Activated gamma-delta T cell treated with Interleukin-2 at 50 U/mL for 16 hours (primary cell): Measurements from ENCODE around the gene WDPCP.
"Not testable (repeated sequence)": the region's sequence is repeated elsewhere in the genome, so short reads cannot be mapped to it uniquely, and the experiment has no call there.

ENCODE experiments used
- DNase-seq: peaks from one replicate; pipeline ENCODE4 v3.0.0-alpha.2; 2020

Gene WDPCP

DNA sequence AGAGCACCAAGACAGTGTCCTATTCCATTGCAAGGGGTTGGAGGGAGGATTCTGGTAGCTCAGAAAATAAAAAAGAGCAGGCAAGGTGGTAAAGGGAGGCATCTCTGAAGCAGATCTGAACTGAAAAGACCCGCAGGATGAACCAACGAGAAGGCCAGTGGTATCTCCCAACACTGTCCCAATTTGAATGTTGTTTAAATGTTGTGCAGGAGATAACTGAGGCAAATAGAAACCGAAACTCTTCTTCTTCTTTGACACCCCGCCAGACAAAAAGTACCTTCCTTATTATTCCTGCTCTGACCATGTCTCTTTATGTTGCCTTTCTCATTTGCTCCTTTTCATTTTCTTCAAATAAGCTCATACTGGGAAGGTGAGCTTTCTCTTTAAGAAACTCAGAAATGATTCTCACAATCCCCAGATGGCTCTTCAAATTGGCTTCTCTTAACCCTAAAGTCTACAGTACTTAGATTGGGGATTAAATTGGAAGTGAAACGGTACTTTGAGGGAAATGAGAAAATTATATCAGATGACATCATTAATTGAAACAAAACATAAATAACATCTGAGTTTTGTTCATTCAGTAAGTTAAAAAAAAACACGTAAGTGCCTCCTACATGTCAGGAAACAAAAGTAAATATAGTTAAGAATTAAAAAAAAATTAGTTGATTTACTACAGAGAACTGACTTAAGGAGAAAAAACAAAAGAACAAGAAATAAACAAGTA is 143.6 kb downstream of the WDPCP start:
- DNase-seq: no peak

DNA sequence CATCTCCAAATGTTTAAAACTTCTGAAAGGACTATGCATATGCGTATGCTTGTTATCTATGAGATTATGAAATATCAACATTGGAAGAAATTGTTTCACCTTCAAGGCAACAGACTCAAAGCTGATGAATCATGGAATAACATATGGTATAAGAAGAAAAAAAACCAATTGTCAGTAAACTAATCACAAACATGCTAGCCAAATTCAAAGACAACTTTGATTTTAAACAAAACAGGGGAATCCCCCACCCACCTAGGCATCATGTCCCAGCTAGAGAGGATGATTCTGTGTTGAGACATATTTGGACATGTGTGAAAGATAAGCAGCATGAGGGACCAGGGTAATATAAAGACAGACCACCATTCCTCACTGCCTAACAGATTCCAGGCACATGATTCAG is 147.7 kb downstream of the WDPCP start:
- no peak for DNase-seq

DNA sequence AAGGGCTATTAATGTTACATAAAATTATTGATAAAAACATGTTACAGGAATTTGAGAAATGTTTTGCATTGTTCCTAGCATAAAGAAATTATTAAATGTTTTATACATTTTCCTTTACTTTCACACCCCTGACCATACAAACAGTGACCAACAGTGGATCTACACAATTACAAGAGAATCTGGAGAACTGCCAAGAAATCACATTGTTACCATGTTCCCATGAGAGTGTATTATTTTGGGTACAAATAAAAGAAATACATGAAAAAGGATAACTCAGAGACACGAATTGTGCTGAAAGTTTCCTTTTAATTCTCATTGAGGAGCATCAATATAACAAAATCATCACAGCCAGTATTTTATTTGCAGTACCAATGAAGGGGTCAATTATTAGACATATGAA is 150.1 kb downstream of the WDPCP start:
- DNase-seq: no peak

DNA sequence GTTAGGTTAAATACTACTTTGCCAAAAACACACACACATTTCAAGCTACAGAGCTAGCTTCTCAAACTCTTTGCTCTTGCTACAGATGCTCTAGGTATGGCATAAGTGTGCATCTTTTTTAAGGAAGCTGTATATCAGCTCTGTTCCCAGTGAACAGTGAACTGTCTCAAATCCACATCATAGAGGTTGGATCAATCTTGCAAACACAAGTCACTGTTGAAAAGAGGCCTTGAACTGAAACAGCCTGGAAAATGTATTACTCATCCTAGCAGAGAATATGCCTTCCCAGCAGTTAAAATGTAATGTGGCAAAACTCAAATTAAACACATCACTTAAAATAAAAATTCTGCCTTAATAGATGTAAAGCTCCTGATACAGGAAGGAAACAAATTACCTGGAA is 151.8 kb downstream of the WDPCP start:
- no peak for DNase-seq

DNA sequence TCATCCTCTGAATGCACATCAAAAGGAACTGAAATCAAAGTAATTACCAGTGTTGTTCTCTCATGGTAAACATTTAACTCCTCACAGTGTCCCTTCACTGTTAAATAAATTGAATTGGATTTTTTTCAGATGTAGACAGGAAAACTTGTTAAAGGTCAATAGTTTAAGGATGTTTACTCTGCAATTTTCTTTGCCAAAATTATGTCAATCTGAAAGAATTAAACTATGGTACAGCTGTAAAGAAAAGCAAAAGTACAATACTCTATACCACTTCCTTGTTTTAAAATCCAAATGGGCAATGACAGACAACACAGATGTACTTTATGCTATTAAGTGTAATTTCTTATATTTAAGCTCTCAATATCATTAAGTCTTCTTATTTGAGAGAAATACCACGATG is 153.2 kb downstream of the WDPCP start:
- no peak for DNase-seq

DNA sequence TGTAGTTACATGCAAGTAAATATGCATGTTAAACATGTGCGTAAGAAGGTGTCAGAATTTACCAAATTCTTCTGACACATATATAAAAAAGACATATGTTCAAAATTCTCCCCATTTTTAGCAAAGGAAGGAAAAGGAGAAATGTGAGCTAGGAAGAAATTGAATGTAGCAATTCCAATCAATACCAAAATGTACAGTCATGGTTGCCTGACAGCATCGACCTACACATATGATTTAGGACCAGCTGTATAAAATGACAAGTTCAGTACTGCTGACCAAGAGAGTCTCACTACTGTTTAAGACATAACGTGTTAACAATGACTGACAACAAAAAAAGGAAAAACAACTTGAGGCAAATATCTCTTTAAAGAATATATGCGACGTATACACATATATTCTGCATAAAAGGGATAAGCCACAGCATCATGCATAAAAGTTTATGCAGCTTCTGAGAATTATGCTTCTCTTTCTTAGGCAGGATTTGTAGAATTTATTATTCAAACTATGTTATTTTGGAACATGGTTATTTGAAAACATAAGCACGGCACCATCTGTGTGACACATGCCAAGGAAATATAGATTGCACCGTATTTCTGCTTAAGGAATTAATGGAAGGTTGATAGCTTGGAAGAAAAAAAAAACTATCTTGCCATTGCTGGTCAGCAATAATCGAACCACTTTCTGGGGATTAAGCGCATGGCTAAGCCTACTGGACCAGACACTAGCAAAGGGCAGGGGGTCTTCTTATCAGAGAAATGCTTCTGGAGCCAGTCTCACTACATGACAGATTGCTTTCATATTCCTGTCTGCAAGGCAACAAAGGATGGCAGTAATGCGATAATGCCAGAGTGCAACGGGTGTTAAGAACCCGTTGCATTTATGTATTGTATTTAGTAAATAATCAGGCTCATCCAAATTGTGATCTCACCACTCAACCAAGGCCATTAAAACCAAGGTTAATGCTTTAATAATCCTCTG is 154.0 kb downstream of the WDPCP start:
- DNase-seq: no peak

DNA sequence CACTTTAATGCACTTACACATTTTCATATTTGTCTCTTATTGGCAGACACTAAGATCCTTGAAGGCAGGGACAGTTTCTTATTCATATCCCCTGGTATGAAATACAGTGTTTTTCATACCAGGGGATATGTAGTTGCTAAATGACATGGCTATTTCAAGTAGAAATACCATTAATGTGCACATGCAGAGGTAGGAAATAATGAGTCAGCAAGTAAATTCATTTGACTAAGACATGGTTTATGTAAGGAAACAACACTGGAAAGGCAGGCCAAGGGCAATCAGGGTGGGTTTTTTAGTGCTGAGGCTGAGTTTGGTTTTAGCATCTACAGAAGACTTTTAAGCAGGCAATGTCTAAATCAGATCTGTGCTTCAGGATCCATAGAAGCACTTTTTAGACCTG is 155.9 kb downstream of the WDPCP start:
- DNase-seq: no peak

DNA sequence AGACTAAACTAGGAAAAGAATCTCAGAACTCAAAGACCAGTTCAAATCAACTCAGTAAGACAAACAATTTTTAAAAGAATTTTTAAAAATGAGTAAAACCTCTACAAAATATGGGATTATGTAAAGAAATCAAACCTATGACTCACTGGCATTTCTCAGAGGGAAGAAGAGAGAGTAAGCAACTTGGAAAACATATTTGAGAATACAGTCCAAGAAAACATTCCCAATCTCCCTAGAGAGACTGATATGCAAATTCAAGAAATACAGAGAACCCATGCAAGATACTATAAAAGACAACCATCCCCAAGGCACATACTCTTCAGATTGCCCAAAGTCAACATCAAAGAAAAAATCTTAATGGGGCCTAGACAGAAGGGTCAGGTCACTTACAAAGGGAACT is 162.7 kb downstream of the WDPCP start:
- no peak for DNase-seq

DNA sequence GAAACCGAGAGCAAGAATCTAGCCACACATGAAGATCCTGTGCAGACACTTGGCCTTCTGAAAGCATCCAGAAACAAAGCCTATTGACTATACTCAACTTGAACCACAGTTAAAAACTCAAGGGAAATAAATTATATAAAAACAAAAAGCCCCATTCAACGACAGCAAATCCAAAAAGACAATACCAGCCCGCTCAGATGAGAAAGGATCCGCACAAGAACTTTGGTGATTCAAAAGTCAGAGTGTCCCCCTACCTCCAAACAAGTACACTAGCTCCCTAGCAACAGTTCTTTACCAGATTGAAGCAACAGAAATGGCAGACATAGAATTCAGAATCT is 163.2 kb downstream of the WDPCP start:
- DNase-seq: no peak

DNA sequence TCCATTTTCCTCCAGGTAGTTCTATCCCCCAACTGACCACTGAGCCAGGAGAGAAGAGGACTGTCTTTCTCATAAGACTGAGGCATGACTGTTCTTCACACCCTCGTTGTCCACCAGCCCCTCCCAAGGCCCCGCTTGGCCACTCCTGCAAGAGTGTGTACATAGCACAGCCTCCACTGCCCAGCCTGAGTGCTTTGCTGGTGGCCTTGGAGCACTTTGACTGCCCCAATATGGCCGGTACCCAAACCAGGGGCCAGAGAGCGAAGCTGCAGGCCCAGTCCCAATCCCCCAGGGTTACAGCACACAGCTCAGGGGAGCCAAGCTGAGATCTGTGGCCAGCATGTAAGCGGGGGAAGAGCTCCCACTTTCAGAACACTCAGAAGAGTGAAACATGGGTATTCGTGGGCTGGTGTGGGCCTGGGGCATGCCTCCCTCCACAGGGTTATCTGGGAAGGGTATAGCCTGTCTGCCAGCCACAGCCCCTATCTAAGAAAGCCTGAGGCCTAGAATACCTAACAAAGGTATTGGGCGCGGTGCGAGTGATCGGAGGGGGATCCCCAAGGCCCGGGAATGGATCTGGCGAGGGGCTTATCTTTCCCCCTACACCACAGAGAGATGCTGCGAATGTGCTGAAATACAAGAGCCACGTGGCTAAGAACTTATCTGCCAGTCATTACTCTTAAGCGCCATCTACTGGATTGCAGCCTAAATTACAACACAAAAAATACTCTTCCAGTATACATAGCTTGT is 163.8 kb downstream of the WDPCP start:
- DNase-seq: no peak

DNA sequence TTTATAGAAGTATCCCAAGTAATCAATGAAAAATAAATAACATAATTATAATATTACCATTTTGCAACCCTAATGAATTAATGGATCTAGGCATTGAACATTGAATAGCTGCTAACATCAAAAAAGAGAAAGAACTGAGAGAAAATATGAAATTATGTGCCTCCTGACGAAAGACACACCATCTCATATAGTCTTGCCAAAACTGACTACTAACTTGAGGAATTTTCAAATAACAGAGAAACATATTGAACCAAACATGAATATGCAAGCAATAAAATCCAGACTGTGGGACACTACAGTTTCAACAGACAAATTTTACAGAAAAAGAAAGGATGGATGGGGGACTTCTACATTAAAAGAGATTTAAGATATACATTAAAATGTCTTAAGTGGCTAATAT is 165.7 kb downstream of the WDPCP start:
- DNase-seq: no peak

DNA sequence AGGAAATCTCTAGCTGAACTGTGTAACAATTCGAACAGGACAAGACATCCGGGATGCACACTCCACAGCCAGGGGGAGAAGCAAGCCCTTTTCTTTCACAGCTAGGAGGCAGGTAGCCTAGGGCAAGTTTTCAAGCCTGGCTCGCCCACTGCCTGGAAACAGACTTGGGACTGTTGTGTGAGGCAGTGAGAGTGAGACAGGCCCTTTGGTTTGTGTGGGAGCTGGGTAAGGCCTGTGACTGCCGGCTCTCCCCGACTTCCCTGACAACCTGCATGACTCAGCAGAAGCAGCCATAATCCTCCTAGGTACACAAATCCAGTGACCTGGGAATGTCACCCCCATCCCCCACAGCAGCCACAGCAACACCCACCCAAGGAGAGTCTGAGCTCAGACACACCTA is 179.7 kb downstream of the WDPCP start:
- no peak for DNase-seq

DNA sequence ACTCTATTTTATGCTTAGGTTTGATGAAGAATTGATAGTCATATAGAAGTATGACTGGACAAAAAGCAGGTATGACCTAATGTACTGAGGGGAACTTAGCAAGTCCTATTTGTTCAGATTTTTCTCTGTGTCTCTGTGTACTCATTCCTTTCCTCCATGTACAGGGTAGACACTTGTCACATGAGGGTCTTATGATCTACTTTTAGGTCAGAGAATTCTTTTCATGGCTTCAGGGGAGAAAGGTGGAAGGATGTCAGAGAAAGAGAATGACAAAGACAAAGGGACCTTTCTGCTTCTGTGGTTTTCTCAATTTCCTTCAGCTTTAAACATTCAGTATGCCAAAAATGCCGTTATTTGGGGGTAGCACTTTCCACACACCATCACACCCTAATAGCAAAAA is 181.6 kb downstream of the WDPCP start:
- DNase-seq: no peak

DNA sequence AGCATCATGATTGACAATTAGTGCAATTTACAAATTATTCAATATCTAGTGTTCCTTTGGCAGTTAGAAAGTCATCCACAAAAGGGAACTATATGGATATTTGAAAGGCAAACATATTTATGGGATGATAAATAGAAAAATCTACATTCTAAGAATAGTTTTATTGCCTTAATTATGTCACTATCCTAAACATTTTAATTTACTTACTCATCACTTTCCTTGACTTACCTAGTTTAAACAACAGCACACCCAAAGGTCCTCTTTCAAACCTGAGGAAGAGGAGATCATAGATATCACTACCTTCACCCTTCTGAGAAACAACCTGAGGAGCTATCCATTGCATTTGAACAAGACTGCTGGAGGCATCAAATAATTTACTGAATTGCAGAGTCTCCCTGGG is 184.5 kb downstream of the WDPCP start:
- DNase-seq: no peak

DNA sequence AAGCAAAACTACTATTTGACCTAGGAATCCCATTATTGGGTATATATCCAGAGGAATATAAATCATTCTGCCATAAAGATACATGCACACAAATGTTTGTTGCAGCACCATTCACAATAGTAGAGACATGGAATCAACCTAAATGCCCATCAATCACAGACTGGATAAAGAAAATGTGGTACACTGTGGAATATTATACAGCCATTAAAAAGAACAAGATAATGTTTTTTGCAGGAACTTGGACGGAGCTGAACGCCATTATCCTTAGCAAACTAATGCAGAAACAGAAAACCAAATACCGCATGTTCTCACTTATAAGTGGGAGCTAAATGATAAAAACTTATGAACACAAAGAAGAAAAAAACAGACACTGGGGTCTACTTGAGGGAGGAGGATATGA is 185.4 kb downstream of the WDPCP start:
- not testable (repeated sequence) for DNase-seq

DNA sequence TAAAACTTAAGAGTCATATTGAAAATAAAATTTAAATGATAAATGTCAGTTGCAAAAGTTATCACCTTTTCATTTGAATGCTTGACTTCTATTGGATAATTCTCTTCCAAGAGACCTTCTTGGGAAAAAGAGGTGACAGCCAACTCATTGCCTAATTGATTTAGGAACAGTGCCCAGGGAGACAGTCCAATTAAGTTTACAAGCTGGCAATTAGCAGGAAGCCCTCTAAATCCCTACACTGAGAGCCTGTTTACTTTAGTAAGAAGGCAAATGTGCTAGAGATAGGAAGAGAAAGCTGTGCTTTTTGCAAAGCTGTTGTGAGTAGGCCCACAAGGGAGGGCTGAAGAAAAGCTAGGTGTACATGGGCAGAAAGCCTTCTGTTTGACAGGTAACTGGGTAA is 189.1 kb downstream of the WDPCP start:
- DNase-seq: no peak

DNA sequence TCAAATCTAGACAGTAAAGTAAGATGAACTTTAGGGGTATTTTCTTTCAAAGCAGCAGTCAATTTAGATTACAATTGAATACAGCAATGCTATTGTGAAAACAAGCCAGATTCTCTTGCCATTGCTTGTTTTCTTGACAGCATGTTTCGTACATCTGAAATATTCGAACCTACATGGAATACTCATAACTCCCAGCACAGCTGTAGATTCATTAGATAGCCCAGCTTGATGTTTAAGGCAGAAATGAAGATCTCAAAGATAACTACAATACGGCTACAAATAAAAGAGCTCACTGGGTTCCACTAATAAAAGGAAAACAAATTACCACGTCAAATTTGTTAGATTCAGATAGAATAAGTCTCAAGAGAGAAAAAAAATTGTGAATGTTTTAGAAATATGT is 208.8 kb downstream of the WDPCP start:
- DNase-seq: no peak

DNA sequence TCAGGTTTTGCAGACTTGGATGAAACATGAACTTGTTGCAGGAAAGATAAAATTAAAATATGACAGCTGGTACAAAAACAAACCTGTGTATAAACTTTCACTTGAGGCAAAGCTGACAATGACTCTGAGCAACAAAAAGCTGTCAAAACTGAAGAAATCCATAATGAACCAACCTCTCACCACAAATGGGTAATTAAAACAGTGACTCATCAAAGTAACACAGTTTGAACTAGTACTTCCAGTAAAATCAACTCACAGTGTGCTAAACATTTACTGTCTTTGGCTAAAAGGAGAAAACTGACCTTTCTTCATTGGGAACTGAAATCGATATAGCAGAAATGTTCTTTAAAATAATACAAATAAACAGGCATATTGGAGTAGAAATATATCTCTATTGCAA is 209.7 kb downstream of the WDPCP start:
- no peak for DNase-seq

DNA sequence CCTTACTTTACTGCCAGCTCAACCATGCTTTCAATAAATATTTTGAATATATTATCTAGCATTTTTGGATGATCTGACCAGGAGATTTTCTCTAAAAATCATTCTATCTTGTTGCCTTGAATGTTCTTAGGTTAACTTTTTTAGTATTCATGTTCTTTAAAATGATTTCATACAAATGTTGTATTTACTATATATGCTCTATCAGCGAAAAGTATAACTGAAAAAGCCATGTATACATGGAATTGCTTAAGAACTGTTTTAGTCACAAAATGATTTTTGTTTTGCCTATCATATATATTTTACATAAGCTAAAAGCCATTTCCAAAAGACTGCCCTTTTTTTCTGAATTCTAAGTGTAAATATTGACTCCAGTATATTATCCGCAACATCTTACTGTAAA is 213.9 kb downstream of the WDPCP start:
- DNase-seq: no peak

DNA sequence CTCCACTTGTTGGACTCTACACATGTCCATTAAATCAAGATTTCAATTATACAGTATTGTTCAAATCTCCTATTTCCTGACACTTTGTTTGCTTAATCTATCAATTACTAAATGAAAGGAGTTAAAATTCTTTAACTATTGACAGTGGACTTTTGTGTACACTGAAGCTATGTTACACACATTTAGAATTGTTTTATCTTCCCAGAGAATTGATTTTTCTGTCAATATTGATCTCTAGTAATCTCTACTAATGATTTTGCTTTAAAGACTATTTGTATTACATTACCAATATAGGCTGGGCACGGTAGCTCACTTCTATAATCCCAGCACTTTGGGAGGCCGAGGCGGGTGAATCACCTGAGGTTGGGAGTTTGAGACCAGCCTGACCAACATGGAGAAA is 215.7 kb downstream of the WDPCP start:
- DNase-seq: no peak

DNA sequence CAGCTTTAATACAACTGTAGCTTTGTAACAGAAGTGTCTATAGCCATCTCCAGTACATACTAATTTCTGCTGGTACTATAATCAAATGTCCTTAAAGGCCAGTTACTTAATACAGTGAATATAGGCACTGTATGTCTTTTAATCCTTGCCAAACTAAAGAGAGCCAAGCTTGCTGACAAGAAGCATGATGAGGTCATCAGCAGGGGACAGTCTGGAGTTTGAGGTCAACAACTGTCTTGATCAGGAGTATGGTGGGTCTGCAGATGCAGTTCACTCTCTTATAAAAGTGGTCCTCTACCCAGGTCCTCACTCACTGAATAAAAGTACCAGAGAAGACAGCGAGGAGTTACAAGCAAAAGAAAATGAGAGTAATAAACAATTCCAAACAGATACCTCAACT is 219.1 kb downstream of the WDPCP start:
- DNase-seq: no peak

DNA sequence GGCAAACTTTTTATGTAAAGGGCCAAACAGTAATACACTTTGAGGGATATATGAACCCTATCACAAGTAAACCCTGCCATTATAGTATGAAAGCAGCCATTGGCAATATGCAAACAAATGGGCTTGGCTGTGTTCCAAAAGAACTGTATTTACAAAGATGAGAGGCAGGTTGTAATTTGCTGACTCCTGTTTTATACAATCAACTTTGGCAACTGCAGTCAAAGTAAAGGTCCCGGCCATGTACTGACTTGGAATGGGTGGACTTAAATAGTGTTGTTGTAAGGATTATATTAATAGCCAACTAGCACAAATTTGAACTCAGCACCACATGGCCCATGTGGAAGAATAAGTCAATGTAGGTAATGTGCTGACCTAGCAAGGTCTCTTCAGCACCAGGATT is 223.4 kb downstream of the WDPCP start:
- no peak for DNase-seq

DNA sequence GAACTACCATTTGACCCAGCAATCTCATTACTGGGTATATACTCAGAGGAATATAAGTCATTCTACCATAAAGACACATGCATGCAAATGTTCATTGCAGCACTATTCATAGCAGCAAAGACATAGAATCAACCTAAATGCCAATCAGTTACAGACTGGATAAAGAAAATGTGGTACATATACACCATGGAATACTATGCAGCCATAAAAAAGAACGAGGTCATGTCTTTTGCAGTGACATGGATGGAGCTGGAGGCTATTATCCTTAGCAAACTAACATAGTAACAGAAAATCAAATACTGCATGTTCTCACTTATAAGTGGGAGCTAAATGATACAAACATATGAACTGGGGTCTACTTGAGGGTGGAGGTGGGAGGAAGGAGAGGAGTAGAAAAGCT is 230.6 kb downstream of the WDPCP start:
- not testable (repeated sequence) for DNase-seq

DNA sequence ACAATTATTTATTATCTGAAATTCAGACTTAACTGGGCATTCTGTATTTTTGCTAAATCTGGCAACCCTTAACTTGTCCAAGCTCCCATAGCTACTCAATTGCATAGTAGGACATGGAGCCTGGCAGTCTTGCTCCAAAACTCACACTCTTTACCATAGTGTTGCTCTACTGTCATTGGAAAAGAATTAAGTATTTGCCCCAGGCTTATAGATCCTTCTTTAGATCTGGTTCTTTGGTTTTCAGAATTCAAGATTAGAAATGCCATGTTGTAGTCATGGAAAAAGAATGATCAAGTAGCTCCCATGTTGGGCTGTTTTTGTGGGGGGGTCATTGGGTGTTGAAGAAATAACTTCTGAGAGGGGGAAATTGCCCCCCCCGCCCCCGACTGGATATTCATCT is 240.9 kb downstream of the WDPCP start:
- DNase-seq: no peak
